ENCODE results near the gene PDZRN3. TPM values are rescaled to one million over a fixed set of nuclear protein-coding genes. Genes with fewer than 3 reads are reported as not detected.

PDZRN3 gene
- total RNA-seq, 1 experiment from 2014 or later: 5.9 TPM

DNA sequence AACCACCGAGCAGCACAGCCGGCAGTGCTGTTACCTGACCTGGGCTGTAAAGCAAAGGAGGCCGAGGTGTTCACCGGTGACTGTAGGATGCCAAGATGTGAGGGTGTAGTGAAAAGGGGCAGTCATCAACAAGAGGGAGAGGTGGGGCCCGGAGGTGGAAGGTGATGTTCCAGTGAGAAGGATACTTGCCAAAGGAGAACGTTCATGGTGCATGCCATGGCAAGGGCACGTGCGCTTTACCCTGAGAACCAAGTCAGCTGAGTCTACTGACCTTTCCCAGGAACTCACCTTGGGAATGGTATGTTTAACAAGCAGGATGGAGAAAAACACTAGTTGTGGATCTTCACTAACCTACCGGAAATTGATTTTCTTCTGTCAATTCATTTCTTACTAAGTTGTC lies 211.1 kb downstream of the PDZRN3 start:
- peaks cover 2% of the 10 kb centered on the region; the same call in 1 of the 2 replicates for H3K27me3 Mint-ChIP-seq (ENCODE audit: low read depth)
- Histone ChIP-seq H3K14ac (ENCODE audit: insufficient read depth, low read length) (no peak overlapping the region), H3K79me2 (ENCODE audit: insufficient read depth, low read length) (no peaks in the 10 kb centered on the region), H3K4me1 (ENCODE audit: insufficient read depth, low read length) (peaks cover 5% of the 10 kb centered on the region; the same call in 1 of the 2 replicates), H2BK12ac (ENCODE audit: insufficient read length, low read depth, low read length) (no peak overlapping the region), H3K23me2 (ENCODE audit: insufficient read length, low read depth, low read length, poor library complexity, severe bottlenecking) (no peaks in the 10 kb centered on the region), H2AK5ac (ENCODE audit: insufficient read length, low read length) (no peak overlapping the region), H3K56ac (ENCODE audit: insufficient read length, low read depth, low read length) (no peak overlapping the region), H3K9ac (ENCODE audit: extremely low read depth, insufficient read length, low read length) (no peak overlapping the region), H3K79me1 (ENCODE audit: insufficient read depth, low read depth, low read length, poor library complexity, severe bottlenecking) (no peaks in the 10 kb centered on the region), H2BK120ac (ENCODE audit: low read depth, low read length, poor library complexity, severe bottlenecking) (no peak overlapping the region), H4K5ac (ENCODE audit: insufficient read length, low read depth, low read length) (no peak overlapping the region), H3T11ph (ENCODE audit: low read length) (no peak overlapping the region), H3K9me3 (ENCODE audit: control insufficient read depth, low read depth, low read length) (no peaks in the 10 kb centered on the region), H2BK5ac (ENCODE audit: insufficient read length, low read length) (no peak overlapping the region), H4K91ac (ENCODE audit: insufficient read length, low read depth, low read length) (no peak overlapping the region), H3K23ac (ENCODE audit: insufficient read length, low read depth, low read length) (no peak overlapping the region), H3K27me3 (ENCODE audit: insufficient read depth, low read length) (no peaks in the 10 kb centered on the region), H3K4ac (ENCODE audit: low read depth, low read length) (no peak overlapping the region), H3K18ac (ENCODE audit: insufficient read length, low read depth, low read length) (no peak overlapping the region), H2AFZ (ENCODE audit: low read length) (no peak overlapping the region), H4K8ac (replicated peaks; ENCODE audit: insufficient read length, low read depth, low read length) (no peak overlapping the region), H4K20me1 (ENCODE audit: control insufficient read depth, insufficient read depth, insufficient read length) (no peaks in the 10 kb centered on the region), H2BK20ac (ENCODE audit: low read depth, low read length, poor library complexity, severe bottlenecking) (no peak overlapping the region), H3K4me2 (ENCODE audit: insufficient read depth, insufficient read length, low read length) (no peak overlapping the region), H3K27ac (ENCODE audit: insufficient read length, low read depth, low read length) (no peak overlapping the region), H2BK15ac (ENCODE audit: low read depth, low read length) (no peak overlapping the region)
- no peak overlapping the region for H3K27ac Mint-ChIP-seq
- TF ChIP-seq, protein P1, sequence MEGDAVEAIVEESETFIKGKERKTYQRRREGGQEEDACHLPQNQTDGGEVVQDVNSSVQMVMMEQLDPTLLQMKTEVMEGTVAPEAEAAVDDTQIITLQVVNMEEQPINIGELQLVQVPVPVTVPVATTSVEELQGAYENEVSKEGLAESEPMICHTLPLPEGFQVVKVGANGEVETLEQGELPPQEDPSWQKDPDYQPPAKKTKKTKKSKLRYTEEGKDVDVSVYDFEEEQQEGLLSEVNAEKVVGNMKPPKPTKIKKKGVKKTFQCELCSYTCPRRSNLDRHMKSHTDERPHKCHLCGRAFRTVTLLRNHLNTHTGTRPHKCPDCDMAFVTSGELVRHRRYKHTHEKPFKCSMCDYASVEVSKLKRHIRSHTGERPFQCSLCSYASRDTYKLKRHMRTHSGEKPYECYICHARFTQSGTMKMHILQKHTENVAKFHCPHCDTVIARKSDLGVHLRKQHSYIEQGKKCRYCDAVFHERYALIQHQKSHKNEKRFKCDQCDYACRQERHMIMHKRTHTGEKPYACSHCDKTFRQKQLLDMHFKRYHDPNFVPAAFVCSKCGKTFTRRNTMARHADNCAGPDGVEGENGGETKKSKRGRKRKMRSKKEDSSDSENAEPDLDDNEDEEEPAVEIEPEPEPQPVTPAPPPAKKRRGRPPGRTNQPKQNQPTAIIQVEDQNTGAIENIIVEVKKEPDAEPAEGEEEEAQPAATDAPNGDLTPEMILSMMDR (conservative IDR thresholded peaks at IDR 0.05): no peak
- H3K4me1 Mint-ChIP-seq: peaks cover 7 to 10% of the 10 kb centered on the region in 2 experiments
- H3K9me3 Mint-ChIP-seq: no peaks in the 10 kb centered on the region
- H3K36me3 Mint-ChIP-seq (ENCODE audit: insufficient read depth in 1 of 3, low read depth in 3 of 3): no peaks in the 10 kb centered on the region; a peak in 1 of 7 replicates
- H3K4me3 Mint-ChIP-seq: no peak overlapping the region
- DNase-seq: no peak
- no CpG with 5 or more reads among the region's 9 CpGs for WGBS (ENCODE audit: extremely low coverage, insufficient read length, low lambda C conversion rate)

Data from H9 (cell line).